H9 (cell line): ENCODE data around the gene GXYLT2. TPM values are rescaled to one million over a fixed set of nuclear protein-coding genes. Genes with fewer than 3 reads are reported as not detected.
A peak's percentile ranks its signal among the peaks of the same experiment; 100 is the strongest.

Experiments used
- DNase-seq: peaks from one replicate; pipeline ENCODE4 v3.0.0-alpha.2; 2017
- H2AFZ ChIP-seq: one replicate; pipeline ENCODE4 v1.6.1; 2013; ENCODE audit warnings: mild to moderate bottlenecking, low read length, control low read depth, moderate library complexity
- H2AK5ac ChIP-seq: 2 replicates; pipeline ENCODE4 v1.6.1; 2013; ENCODE audit warnings: low read length, control low read depth, mixed read lengths; ENCODE audit not compliant: insufficient read length
- H2BK120ac ChIP-seq: one replicate; pipeline ENCODE4 v1.6.1; 2013; ENCODE audit warnings: low read depth, mild to moderate bottlenecking, low read length, control low read depth, inconsistent platforms; ENCODE audit not compliant: poor library complexity, severe bottlenecking
- H2BK12ac ChIP-seq: 2 replicates; pipeline ENCODE4 v1.6.1; 2013; ENCODE audit warnings: low read length, control low read depth, mixed read lengths, low read depth; ENCODE audit not compliant: insufficient read length
- H2BK15ac ChIP-seq: 2 replicates; pipeline ENCODE4 v1.6.1; 2013; ENCODE audit warnings: low read depth, low read length, control low read depth
- H2BK20ac ChIP-seq: one replicate; pipeline ENCODE4 v1.6.1; 2013; ENCODE audit warnings: low read depth, mild to moderate bottlenecking, low read length, control low read depth, inconsistent platforms; ENCODE audit not compliant: poor library complexity, severe bottlenecking
- H2BK5ac ChIP-seq: 2 replicates; pipeline ENCODE4 v1.6.1; 2013; ENCODE audit warnings: low read length, control low read depth, mixed read lengths; ENCODE audit not compliant: insufficient read length
- H3K14ac ChIP-seq: 2 replicates; pipeline ENCODE4 v1.6.1; 2013; ENCODE audit warnings: low read length, control low read depth; ENCODE audit not compliant: insufficient read depth
- H3K18ac ChIP-seq: 2 replicates; pipeline ENCODE4 v1.6.1; 2013; ENCODE audit warnings: low read depth, mild to moderate bottlenecking, mixed read lengths, low read length, control low read depth; ENCODE audit not compliant: insufficient read length
- H3K23ac ChIP-seq: 2 replicates; pipeline ENCODE4 v1.6.1; 2013; ENCODE audit warnings: low read length, control low read depth, mixed read lengths, low read depth; ENCODE audit not compliant: insufficient read length
- H3K23me2 ChIP-seq: 2 replicates; pipeline ENCODE4 v1.6.1; 2013; ENCODE audit warnings: low read depth, mild to moderate bottlenecking, mixed read lengths, low read length, control low read depth; ENCODE audit not compliant: insufficient read length, poor library complexity, severe bottlenecking
- H3K27ac ChIP-seq: 2 replicates; pipeline ENCODE4 v1.5.1; 2013; ENCODE audit warnings: low read length, control low read depth, mixed read lengths, low read depth; ENCODE audit not compliant: insufficient read length
- H3K27me3 ChIP-seq: 2 replicates; pipeline ENCODE4 v1.6.1; 2013; ENCODE audit warnings: low read length, control low read depth, inconsistent platforms; ENCODE audit not compliant: insufficient read depth
- H3K4ac ChIP-seq: 2 replicates; pipeline ENCODE4 v1.6.1; 2013; ENCODE audit warnings: low read depth, mild to moderate bottlenecking, control low read depth, inconsistent platforms, low read length, moderate library complexity
- H3K4me1 ChIP-seq: 2 replicates; pipeline ENCODE4 v1.6.1; 2013; ENCODE audit warnings: low read length, control low read depth, inconsistent platforms; ENCODE audit not compliant: insufficient read depth
- H3K4me2 ChIP-seq: 2 replicates; pipeline ENCODE4 v1.6.1; 2013; ENCODE audit warnings: low read length, control low read depth, mixed read lengths; ENCODE audit not compliant: insufficient read length, insufficient read depth
- H3K56ac ChIP-seq: 2 replicates; pipeline ENCODE4 v1.6.1; 2013; ENCODE audit warnings: low read depth, mild to moderate bottlenecking, mixed read lengths, low read length, control low read depth; ENCODE audit not compliant: insufficient read length
- H3K79me1 ChIP-seq: 2 replicates; pipeline ENCODE4 v1.6.1; 2013; ENCODE audit warnings: low read depth, mild to moderate bottlenecking, moderate library complexity, low read length, control low read depth, inconsistent platforms; ENCODE audit not compliant: insufficient read depth, poor library complexity, severe bottlenecking
- H3K79me2 ChIP-seq: 2 replicates; pipeline ENCODE4 v1.6.1; 2013; ENCODE audit warnings: low read length, control low read depth, inconsistent platforms; ENCODE audit not compliant: insufficient read depth
- H3K9ac ChIP-seq: 2 replicates; pipeline ENCODE4 v1.6.1; 2013; ENCODE audit warnings: low read length, control low read depth, mixed read lengths; ENCODE audit not compliant: insufficient read length; ENCODE audit errors: extremely low read depth
- H3K9me3 ChIP-seq: one replicate; pipeline ENCODE4 v1.6.1; 2013; ENCODE audit warnings: low read depth, low read length, inconsistent platforms; ENCODE audit not compliant: control insufficient read depth
- H3T11ph ChIP-seq: one replicate; pipeline ENCODE4 v1.6.1; 2013; ENCODE audit warnings: mild to moderate bottlenecking, low read length, control low read depth, inconsistent platforms
- H4K20me1 ChIP-seq: one replicate; pipeline ENCODE4 v1.6.1; 2013; ENCODE audit not compliant: control insufficient read depth, insufficient read length, insufficient read depth
- H4K5ac ChIP-seq: 2 replicates; pipeline ENCODE4 v1.6.1; 2013; ENCODE audit warnings: low read depth, mild to moderate bottlenecking, mixed read lengths, low read length, control low read depth; ENCODE audit not compliant: insufficient read length
- H4K8ac ChIP-seq: replicated peaks from 2 replicates; pipeline ENCODE4 v1.6.1; 2013; ENCODE audit warnings: low read length, control low read depth, mixed read lengths, low read depth; ENCODE audit not compliant: insufficient read length
- H4K91ac ChIP-seq: 2 replicates; pipeline ENCODE4 v1.6.1; 2013; ENCODE audit warnings: low read depth, mild to moderate bottlenecking, moderate library complexity, mixed read lengths, low read length, control low read depth; ENCODE audit not compliant: insufficient read length
- H3K27ac Mint-ChIP-seq, 3 experiments: 2 replicates in 2 of 3; 3 replicates in 1 of 3; pipeline ENCODE4 v1.8.0; 2020 to 2021; ENCODE audit warnings: mixed read lengths in 3 of 3, mild to moderate bottlenecking in 1 of 3, moderate library complexity in 1 of 3
- H3K27me3 Mint-ChIP-seq: 2 replicates; pipeline ENCODE4 v1.8.0; 2021; ENCODE audit warnings: low read depth, mild to moderate bottlenecking, moderate library complexity, mixed read lengths
- H3K36me3 Mint-ChIP-seq, 3 experiments: 2 replicates in 2 of 3; 3 replicates in 1 of 3; pipeline ENCODE4 v1.8.0; 2020 to 2021; ENCODE audit warnings: low read depth in 3 of 3, mixed read lengths in 3 of 3; ENCODE audit not compliant: insufficient read depth in 1 of 3
- H3K4me1 Mint-ChIP-seq, 2 experiments: 2 replicates each; pipeline ENCODE4 v1.8.0; 2020; ENCODE audit warnings: mixed read lengths in 2 of 2
- H3K4me3 Mint-ChIP-seq, 2 experiments: 2 replicates in 1 of 2; 3 replicates in 1 of 2; pipeline ENCODE4 v1.8.0; 2020 to 2021; ENCODE audit warnings: mild to moderate bottlenecking in 2 of 2, mixed read lengths in 2 of 2, moderate library complexity in 1 of 2
- H3K9me3 Mint-ChIP-seq, 2 experiments: 2 replicates in 1 of 2; 3 replicates in 1 of 2; pipeline ENCODE4 v1.8.0; 2020; ENCODE audit warnings: mild to moderate bottlenecking in 2 of 2, mixed read lengths in 2 of 2, moderate library complexity in 1 of 2
- CTCF ChIP-seq: fragments of 200-600 bp; sonication (generic); conservative IDR thresholded peaks from 3 replicates; pipeline ENCODE4 v1.8.0; 2021; ENCODE audit warnings: antibody characterized with exemption, mild to moderate bottlenecking
- WGBS: extraction: QIAGEN DNeasy Blood & Tissue Kit; methylation state at CpG from one replicate; pipeline ENCODE4 v1.1.7; 2013; ENCODE audit warnings: missing lambda C conversion rate, low lambda C conversion rate, mixed read lengths; ENCODE audit not compliant: insufficient read length; ENCODE audit errors: extremely low coverage; 5-methylcytosine and 5-hydroxymethylcytosine counted together
- total RNA-seq: library from RNA; stranded (reverse); gene quantifications from 2 replicates; pipeline ENCODE4 v1.2.1, GENCODE V29; 2021

The GXYLT2 gene
- total RNA-seq, 1 experiment from 2014 or later, result 2.0 TPM

DNA sequence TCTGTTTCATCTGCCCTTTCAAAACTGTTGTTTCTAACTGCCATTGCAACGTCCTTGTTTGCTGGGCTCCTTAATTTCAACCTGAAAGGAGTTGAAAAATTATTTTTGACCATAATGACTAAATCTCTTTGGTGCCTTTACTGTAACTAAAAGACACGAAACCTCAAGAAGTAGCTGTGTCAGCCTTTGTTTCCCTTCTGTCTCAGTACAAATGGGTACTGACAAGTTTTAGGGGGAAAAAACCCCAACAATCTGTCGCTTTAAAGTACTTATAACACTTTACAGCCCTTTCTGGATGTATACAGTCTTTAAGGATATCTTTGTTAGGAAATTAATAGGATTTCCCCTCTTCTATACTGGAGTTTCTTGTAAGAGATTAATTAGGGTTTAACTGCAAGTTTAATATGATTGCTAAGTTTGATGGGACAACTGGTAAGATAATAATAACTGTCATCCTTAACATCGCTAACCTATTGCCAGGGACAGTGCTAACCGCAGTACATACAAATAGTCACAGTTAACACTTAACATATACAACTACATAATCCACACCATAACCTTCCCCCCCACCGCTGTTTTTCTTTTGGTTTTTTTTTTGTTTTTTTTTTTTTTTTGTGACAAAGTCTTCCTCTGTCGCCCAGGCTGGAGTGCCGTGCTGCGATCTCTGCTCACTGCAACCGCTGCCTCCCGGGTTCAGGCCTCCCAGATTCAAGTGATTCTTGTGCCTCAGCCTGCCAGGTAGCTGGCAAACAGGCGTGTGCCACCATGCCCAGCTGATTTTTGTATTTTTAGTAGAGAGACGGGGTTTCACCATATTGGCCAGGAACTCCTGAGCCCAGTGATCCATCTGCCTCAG lies 1.7 kb downstream of the GXYLT2 start:
- H3K36me3 Mint-ChIP-seq, result no peaks in the 10 kb centered on the region; a peak in 1 of 7 replicates
- no peak overlapping the region for H2BK12ac ChIP-seq
- no peak overlapping the region for H3T11ph ChIP-seq
- 100% methylated on average over 1 of the region's 13 CpGs for WGBS
- H3K56ac ChIP-seq, result no peak overlapping the region
- H2BK20ac ChIP-seq, result no peak overlapping the region
- H3K4me3 Mint-ChIP-seq, result peak overlapping the region in 1 of 2 experiments; percentile 82; a peak in 3 of 5 replicates
- no peak overlapping the region for H3K27ac Mint-ChIP-seq
- H4K8ac ChIP-seq, result no peak overlapping the region
- no peaks in the 10 kb centered on the region for H3K9me3 Mint-ChIP-seq
- peaks cover 4% of the 10 kb centered on the region; the same call in 1 of the 2 replicates for H3K4me1 ChIP-seq
- H4K20me1 ChIP-seq, result no peaks in the 10 kb centered on the region
- H3K18ac ChIP-seq, result no peak overlapping the region
- H3K79me2 ChIP-seq, result no peaks in the 10 kb centered on the region
- H3K27me3 ChIP-seq, result peaks cover 4% of the 10 kb centered on the region; the same call in 1 of the 2 replicates
- H4K5ac ChIP-seq, result no peak overlapping the region
- no peak for TF ChIP-seq CTCF
- H4K91ac ChIP-seq, result no peak overlapping the region
- no peak overlapping the region for H3K4ac ChIP-seq
- no peak for DNase-seq
- H3K14ac ChIP-seq, result no peak overlapping the region
- no peak overlapping the region for H3K9ac ChIP-seq
- peaks cover 31 to 41% of the 10 kb centered on the region in 2 experiments for H3K4me1 Mint-ChIP-seq
- H2AFZ ChIP-seq, result no peak overlapping the region
- no peak overlapping the region for H2AK5ac ChIP-seq
- peak overlapping the region; percentile 80 for H3K4me2 ChIP-seq
- no peaks in the 10 kb centered on the region for H3K79me1 ChIP-seq
- no peak overlapping the region for H3K27ac ChIP-seq
- H2BK120ac ChIP-seq, result no peak overlapping the region
- no peak overlapping the region for H3K23ac ChIP-seq
- peaks cover 6% of the 10 kb centered on the region for H3K23me2 ChIP-seq
- peaks cover 75% of the 10 kb centered on the region for H3K27me3 Mint-ChIP-seq
- H3K9me3 ChIP-seq, result no peaks in the 10 kb centered on the region
- no peak overlapping the region for H2BK15ac ChIP-seq
- no peak overlapping the region for H2BK5ac ChIP-seq
